Astrocyte of the cerebellum (primary cell): ENCODE results near the gene IL17RD.

Experiments
- DNase-seq: peaks from one replicate; pipeline ENCODE4 v3.0.0-alpha.2; 2011; ENCODE audit warnings: low read depth
- H3K4me3 ChIP-seq: 2 replicates; pipeline ENCODE4 v1.5.1; 2011; ENCODE audit warnings: mild to moderate bottlenecking, low read depth, low read length, moderate library complexity
- CTCF ChIP-seq: IDR thresholded peaks from 2 replicates; pipeline ENCODE4 v1.5.1; 2012; ENCODE audit warnings: low read length, low read depth, moderate library complexity, mild to moderate bottlenecking; ENCODE audit errors: missing control alignments
- in situ Hi-C: cut with HindIII; loops from 2 replicates; pipeline ENCODE4 v1.10.0; 2017; ENCODE audit warnings: low sequenced_read_pairs

The IL17RD gene

DNA sequence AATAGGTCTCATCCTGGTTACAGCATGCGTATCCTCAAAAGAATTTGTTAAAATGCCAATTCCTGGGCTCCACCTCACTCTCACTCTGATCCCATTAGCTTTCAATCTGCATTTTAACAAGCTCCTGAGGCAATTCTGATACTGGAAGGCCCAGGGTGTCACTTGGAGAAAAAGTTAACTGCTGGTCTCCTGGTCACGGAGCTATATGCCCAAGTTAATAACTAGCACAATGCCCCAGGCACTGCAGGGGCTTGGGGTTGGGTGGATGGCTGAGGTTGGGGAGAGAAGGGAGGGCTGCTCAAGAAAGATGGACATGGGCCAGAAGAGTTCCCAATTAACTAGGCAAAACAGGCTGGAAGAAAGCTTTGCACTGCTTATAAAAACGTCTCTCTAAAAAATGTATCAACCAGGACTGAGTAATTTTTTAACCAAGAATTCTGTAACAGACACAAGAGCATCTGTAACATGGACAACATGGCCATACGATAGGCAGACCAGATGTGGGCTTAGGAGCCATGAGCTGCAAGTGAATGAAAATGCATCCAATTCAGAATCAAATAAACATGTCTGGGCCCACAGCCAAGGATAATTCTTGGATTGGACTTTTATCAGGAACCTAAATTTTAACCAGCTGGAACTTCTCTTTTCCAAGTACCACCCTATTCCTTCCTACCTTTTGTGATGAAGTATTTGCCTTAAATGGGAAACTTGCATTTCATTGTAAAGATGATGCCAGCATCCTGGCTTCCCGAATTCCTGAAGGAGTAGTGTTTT is 4.2 kb downstream of the IL17RD start:
- in situ Hi-C loops = no loop called here
- no peak overlapping the region for H3K4me3 ChIP-seq
- no peak for TF ChIP-seq CTCF
- DNase-seq = no peak

DNA sequence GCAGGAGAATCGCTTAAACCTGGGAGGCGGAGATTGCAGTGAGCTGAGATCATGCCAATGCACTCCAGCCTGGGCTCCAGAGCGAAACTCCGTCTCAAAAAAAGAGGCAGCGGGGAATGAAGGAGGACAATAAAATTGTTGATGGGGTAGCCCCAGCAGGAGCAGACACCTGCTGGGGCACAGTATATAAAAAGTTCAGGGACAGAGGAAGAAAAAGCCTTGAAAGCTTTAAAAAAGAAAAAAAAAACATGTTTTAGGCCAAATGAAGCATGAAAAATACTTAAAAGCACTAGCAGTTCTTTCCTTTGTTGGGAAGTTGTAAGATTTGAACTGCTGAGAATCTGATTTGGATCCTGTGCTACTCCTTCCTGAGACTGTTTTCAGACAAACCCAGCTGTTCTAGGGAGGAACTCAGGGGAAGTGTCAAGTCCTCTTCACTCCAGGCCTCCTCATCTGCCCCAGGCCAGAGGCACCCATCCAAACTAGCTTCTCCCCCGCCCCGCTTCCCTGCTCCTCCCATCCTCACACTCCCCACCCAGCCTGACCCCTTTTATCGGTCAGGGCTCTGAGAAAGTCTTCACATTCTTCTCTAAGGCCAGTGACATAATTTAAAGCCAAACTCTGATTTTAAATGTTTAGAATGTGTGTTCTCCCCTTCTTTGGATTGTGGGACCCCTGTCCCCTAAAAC is 4.9 kb downstream of the IL17RD start:
- no peak for TF ChIP-seq CTCF
- in situ Hi-C loops = no loop called here
- H3K4me3 ChIP-seq = no peak overlapping the region
- DNase-seq = no peak

GRCh38 chr3:57158813-57159738 is 6.1 kb downstream of the IL17RD start:
- no peak overlapping the region for H3K4me3 ChIP-seq
- in situ Hi-C loops = no loop called here
- DNase-seq = no peak
- TF ChIP-seq CTCF = no peak

GRCh38 chr3:57158325-57158724 is 6.8 kb downstream of the IL17RD start:
- no peak for DNase-seq
- in situ Hi-C loops = no loop called here
- H3K4me3 ChIP-seq = no peak overlapping the region
- TF ChIP-seq CTCF = no peak

DNA sequence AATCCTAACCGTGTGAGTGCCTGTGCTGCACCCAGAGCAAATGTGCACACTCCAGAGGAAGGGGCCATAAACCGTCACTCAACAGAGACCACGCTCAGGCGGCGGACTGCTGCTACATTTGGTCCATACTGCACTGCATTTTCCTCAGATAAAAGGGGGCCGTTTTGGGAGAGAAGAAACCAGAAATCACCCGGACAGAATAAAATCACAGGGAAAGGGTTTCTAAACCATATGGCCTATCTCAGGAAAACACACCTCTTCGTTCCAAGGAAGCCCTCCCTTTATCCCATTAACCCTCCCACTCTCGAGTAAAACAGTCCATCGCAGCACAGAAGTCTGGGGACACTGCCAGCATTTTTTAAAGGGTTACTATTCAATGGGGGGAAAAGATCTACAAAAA is 7.6 kb downstream of the IL17RD start:
- DNase-seq = no peak
- in situ Hi-C loops = no loop called here
- H3K4me3 ChIP-seq = no peak overlapping the region
- no peak for TF ChIP-seq CTCF

- H3K4me3 ChIP-seq = no peak overlapping the region
- no peak for TF ChIP-seq CTCF
- DNase-seq = no peak
- in situ Hi-C loops = no loop called here
These were observed 9.9 kb downstream of the IL17RD start for GRCh38 chr3:57155310-57155643.
